H1 (cell line): Measurements from ENCODE around the gene XKR7. TPM values are rescaled to one million over a fixed set of nuclear protein-coding genes. Genes with fewer than 3 reads are reported as not detected.
A peak's percentile ranks its signal among the peaks of the same experiment; 100 is the strongest.

Source experiments
- BRCA1 ChIP-seq: IDR thresholded peaks from 2 replicates; pipeline ENCODE4 v1.6.1; 2012; ENCODE audit warnings: low read depth, low read length, improper control_type of control experiment
- FOSL1 ChIP-seq: IDR thresholded peaks from 2 replicates; pipeline ENCODE4 v1.6.1; 2011; ENCODE audit warnings: mild to moderate bottlenecking, low read depth, low read length, moderate library complexity; ENCODE audit not compliant: insufficient read depth
- JUN ChIP-seq: IDR thresholded peaks from 2 replicates; pipeline ENCODE4 v1.6.1; 2011; ENCODE audit warnings: low read depth, mild to moderate bottlenecking, improper control_type of control experiment, low read length
- KDM1A ChIP-seq: fragments of 200-600, 300-600 bp; sonication (generic); IDR thresholded peaks from 2 replicates; pipeline ENCODE4 v1.7.1; 2016; ENCODE audit warnings: mild to moderate bottlenecking, low read length, borderline replicate concordance
- RAD21 ChIP-seq, 2 experiments: IDR thresholded peaks in 1 of 2; conservative IDR thresholded peaks in 1 of 2; 2 replicates each; pipeline ENCODE4 v1.6.1; 2011; ENCODE audit warnings: low read depth in 2 of 2, low read length in 2 of 2, improper control_type of control experiment in 1 of 2, inconsistent platforms in 1 of 2, mild to moderate bottlenecking in 1 of 2, moderate library complexity in 1 of 2
- TAF7 ChIP-seq: optimal IDR thresholded peaks from 2 replicates; pipeline ENCODE3; 2011; ENCODE audit warnings: low read depth, mild to moderate bottlenecking, inconsistent platforms, low read length, moderate library complexity, borderline replicate concordance
- TEAD4 ChIP-seq: IDR thresholded peaks from 2 replicates; pipeline ENCODE4 v1.6.1; 2012; ENCODE audit warnings: low read depth, low read length, inconsistent platforms, mixed read lengths
- ZNF274 ChIP-seq: IDR thresholded peaks from 2 replicates; pipeline ENCODE4 v1.7.0; 2012; ENCODE audit warnings: low read length, borderline replicate concordance; ENCODE audit errors: extremely low read depth
- polyA plus RNA-seq, 7 experiments: library from polyadenylated mRNA; depleted of rRNA in 3 of 7; stranded (reverse) in 5 of 7; unstranded in 2 of 7; fragments of >200 nt in 5 of 7; fragments of 200-250 nt in 2 of 7; gene quantifications; 1 replicate in 5 of 7; 2 replicates in 1 of 7; 4 replicates in 1 of 7; pipeline versions ENCODE4 v1.2.1 to v1.2.3, GENCODE V29; 2011 to 2013; ENCODE audit warnings: missing spikeins in 2 of 7, mixed read lengths in 2 of 7
- total RNA-seq: library from RNA; stranded (reverse); fragmentation: NEBNext Ultra II Directional; extraction: Animal tissue kit (Norgen Biotek cat#: 25700); gene quantifications from 2 replicates; pipeline ENCODE4 v1.2.1, GENCODE V29; 2021
- TF ChIP-seq, protein P1 (sequence below): IDR thresholded peaks from 2 replicates; pipeline ENCODE4 v1.6.1; 2012; ENCODE audit warnings: low read length, inconsistent platforms
- TF ChIP-seq, protein P2 (sequence below): IDR thresholded peaks from 2 replicates; pipeline ENCODE4 v1.6.1; 2011; ENCODE audit warnings: low read depth, mild to moderate bottlenecking, low read length; ENCODE audit not compliant: insufficient read depth

XKR7 gene
- total and polyA plus RNA-seq, 2 of the 8 experiments (the other 6 are each of a cell fraction or from before 2014, with no cell fraction given): 1.8 to 2.4 TPM

DNA sequence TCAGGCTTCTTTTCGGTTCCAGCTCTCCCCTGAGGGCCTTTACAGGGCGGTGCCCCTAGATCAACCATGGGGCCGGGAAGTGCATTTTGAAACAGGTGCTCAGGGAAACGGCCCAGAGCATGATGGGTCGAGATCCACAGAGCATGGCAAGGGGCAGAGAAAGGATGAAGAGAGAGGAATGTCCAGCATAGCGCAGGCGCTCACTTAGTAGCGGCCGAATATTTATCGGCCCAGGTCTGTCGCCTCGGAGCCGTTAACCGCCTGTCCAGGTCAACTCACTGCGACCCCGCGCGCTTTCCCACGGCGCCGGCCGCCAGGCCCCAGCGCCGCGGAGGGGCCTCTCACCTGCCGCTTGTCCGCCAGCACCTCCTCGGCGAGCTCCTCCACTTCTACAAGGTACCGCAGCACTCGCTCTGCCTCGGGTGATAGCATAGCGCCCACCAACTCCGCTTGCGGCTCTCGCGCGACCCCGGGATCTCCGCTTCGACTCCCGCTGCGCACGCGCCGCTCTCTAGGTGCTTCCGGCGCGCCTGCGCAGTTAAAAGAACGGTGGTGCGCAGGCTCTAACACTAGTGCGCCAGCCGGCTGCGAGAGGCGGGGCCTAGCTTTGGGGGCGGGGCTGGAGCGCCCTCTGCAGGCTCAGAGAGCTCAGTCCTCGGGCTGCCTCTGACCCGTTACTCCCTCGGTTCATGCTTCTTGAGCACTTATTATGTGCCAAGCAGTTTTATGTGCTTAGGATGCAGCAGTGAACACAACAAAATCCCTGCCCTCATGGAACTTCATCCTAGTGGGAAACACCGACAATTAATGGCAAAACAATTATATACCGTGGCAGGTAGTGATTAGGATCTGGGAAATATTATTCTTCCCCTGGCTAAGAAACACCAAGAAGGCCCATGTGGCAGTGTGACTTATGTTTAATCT is 16.2 kb upstream of the XKR7 start, which contains the start of gene PDRG1 (continued):
- TF ChIP-seq, protein P1, sequence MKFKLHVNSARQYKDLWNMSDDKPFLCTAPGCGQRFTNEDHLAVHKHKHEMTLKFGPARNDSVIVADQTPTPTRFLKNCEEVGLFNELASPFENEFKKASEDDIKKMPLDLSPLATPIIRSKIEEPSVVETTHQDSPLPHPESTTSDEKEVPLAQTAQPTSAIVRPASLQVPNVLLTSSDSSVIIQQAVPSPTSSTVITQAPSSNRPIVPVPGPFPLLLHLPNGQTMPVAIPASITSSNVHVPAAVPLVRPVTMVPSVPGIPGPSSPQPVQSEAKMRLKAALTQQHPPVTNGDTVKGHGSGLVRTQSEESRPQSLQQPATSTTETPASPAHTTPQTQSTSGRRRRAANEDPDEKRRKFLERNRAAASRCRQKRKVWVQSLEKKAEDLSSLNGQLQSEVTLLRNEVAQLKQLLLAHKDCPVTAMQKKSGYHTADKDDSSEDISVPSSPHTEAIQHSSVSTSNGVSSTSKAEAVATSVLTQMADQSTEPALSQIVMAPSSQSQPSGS: no peak
- TF ChIP-seq TEAD4 (no peak), RAD21 (IDR thresholded peaks at IDR 0.05 in 1 of 2, conservative IDR thresholded peaks at IDR 0.05 in 1 of 2; ENCODE audit: low read depth in 2 of 2, low read length in 2 of 2) (peak; percentile 93 to 98), KDM1A (peak; percentile 93; the same call in 1 of the 2 replicates), FOSL1 (0 out of 2 replicates have a peak, but pooled peaks have one; percentile 29), TAF7 (peak; percentile 69), JUN (no peak), BRCA1 (peak; percentile 97), ZNF274 (no peak)
- TF ChIP-seq, protein P2, sequence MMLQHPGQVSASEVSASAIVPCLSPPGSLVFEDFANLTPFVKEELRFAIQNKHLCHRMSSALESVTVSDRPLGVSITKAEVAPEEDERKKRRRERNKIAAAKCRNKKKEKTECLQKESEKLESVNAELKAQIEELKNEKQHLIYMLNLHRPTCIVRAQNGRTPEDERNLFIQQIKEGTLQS: peak; percentile 74; the same call in 1 of the 2 replicates
